Measurements from ENCODE around the gene SNAPC4. TPM values are rescaled to one million over a fixed set of nuclear protein-coding genes. Genes with fewer than 3 reads are reported as not detected.
"Not testable (repeated sequence)": the region's sequence is repeated elsewhere in the genome, so short reads cannot be mapped to it uniquely, and the experiment has no call there.

Gene SNAPC4
- total RNA-seq, 5 donors from 2014 or later (not counting 1 experiment from before 2014, with no cell fraction given): 10.5 to 15.7 (median 13.3) TPM

DNA sequence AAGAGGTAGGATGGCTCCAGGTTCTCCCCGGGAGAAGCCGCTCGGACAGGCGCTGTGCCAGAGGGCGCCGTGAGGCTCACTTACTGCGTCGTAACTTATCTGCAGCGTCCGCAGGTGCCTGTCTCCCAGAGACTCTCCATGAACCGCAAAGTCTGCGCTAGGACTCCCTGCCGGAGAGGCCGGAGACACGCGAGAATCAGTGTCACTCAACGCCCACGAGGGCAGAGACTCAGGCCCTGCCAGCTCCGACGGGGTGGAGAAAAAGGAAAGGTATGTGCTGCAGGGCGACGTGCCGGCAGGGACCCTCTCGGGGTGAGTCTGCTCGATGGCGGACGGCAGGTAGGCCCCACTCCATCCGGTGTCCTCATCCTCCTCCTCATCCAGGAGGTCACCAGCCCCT lies 7.1 kb upstream of the SNAPC4 start:
- CTCF ChIA-PET; H3K9me3 Mint-ChIP-seq; H3K4me3 ChIP-seq (ENCODE audit: control insufficient read depth in 1 of 2, extremely low read depth in 1 of 2, low read length in 1 of 2); ATAC-seq (replicated peaks in 1 of 4); H3K27ac ChIP-seq (ENCODE audit: low read length); POLR2A ChIA-PET; H3K9me3 ChIP-seq; DNase-seq; H3K27me3 ChIP-seq (replicated peaks in 1 of 2; ENCODE audit: control insufficient read depth in 2 of 2, extremely low read depth in 1 of 2, insufficient read depth in 2 of 2, low read length in 1 of 2); H3K27me3 Mint-ChIP-seq: not testable (repeated sequence)
- Histone ChIP-seq H3K36me3 (ENCODE audit: control insufficient read depth in 2 of 2, extremely low read depth in 1 of 2, insufficient read depth in 1 of 2, low read length in 1 of 2) (peaks cover 11 to 33% of the 10 kb centered on the region in 2 donors), H3K4me1 (ENCODE audit: control insufficient read depth in 1 of 2, extremely low read depth in 1 of 2, insufficient read depth in 2 of 2, low read length in 2 of 2) (peaks cover 20 to 80% of the 10 kb centered on the region in 2 experiments)
- Mint-ChIP-seq H3K27ac (peak overlapping the region in 1 of 2 donors; percentile 36), H3K36me3 (peaks cover 16% of the 10 kb centered on the region), H3K4me1 (peaks cover 58 to 73% (median 62%) of the 10 kb centered on the region in 3 donors), H3K4me3 (peak overlapping the region in 1 of 3 donors; percentile 37)
- WGBS (ENCODE audit: insufficient coverage): 97% methylated on average over 19 of the region's 28 CpGs

DNA sequence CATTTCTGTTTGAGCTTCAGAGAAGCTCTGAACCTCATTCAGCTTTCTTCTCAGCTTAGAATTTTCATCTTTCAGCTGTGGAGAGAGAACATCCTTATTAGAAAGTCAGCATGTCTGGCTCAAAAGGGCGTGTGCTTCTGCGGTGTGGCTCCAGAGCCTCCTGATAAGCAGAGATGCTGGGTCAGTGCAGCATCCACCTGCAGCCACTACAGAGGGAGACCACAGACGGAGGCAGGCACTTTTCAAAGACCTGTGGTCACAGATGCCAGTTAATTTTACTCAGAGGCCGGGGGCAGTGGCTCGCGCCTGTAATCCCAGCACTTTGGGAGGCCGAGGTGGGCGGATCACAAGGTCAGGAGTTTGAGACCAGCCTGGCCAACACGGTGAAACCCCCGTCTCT lies 5.9 kb upstream of the SNAPC4 start:
- POLR2A ChIA-PET; CTCF ChIA-PET; H3K27me3 Mint-ChIP-seq; H3K27me3 ChIP-seq (replicated peaks in 1 of 2; ENCODE audit: control insufficient read depth in 2 of 2, extremely low read depth in 1 of 2, insufficient read depth in 2 of 2, low read length in 1 of 2); DNase-seq; H3K4me3 ChIP-seq (ENCODE audit: control insufficient read depth in 1 of 2, extremely low read depth in 1 of 2, low read length in 1 of 2); H3K27ac ChIP-seq (ENCODE audit: low read length); ATAC-seq (replicated peaks in 1 of 4); H3K9me3 Mint-ChIP-seq; H3K9me3 ChIP-seq: not testable (repeated sequence)
- peak overlapping the region in 1 of 3 donors; percentile 77 for H3K4me3 Mint-ChIP-seq
- 87% methylated on average over 7 of the region's 10 CpGs for WGBS (ENCODE audit: insufficient coverage)
- Histone ChIP-seq H3K36me3 (ENCODE audit: control insufficient read depth in 2 of 2, extremely low read depth in 1 of 2, insufficient read depth in 1 of 2, low read length in 1 of 2) (peaks cover 11 to 31% of the 10 kb centered on the region in 2 donors), H3K4me1 (ENCODE audit: control insufficient read depth in 1 of 2, extremely low read depth in 1 of 2, insufficient read depth in 2 of 2, low read length in 2 of 2) (peaks cover 12 to 78% of the 10 kb centered on the region in 2 experiments)
- H3K36me3 Mint-ChIP-seq: peaks cover 16% of the 10 kb centered on the region
- peaks cover 50 to 68% (median 50%) of the 10 kb centered on the region in 3 donors for H3K4me1 Mint-ChIP-seq
- peak overlapping the region; percentile 34 to 61 for H3K27ac Mint-ChIP-seq

DNA sequence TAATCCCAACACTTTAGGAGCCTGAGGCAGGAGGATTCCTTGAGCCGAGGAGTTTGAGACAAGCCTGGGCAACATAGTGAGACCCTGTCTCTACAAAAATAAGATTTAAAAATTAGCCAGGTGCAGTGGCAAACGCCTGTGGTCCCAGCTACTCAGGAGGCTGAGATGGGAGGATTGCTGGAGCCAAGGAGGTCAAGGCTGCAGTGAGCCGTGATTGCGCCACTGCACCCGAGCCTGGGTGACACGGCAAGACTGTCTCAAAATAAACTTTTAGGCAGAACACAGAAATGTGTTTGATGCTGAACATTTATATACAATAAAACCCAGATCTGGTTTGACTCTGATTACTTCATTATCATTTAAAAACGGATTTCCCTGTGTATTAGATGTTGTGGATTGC lies 5.5 kb upstream of the SNAPC4 start:
- Mint-ChIP-seq H3K4me3 (peak overlapping the region in 1 of 3 donors; percentile 77), H3K27me3 (no peaks in the 10 kb centered on the region), H3K36me3 (peaks cover 16% of the 10 kb centered on the region), H3K27ac (peak overlapping the region; percentile 34 to 93), H3K9me3 (no peaks in the 10 kb centered on the region), H3K4me1 (peaks cover 52 to 70% (median 53%) of the 10 kb centered on the region in 3 donors)
- no peak for ATAC-seq (replicated peaks in 1 of 4)
- peaks cover 11 to 31% of the 10 kb centered on the region in 2 donors for H3K36me3 ChIP-seq (ENCODE audit: control insufficient read depth in 2 of 2, extremely low read depth in 1 of 2, insufficient read depth in 1 of 2, low read length in 1 of 2)
- no peak for DNase-seq
- POLR2A ChIA-PET: no interaction called here
- no peaks in the 10 kb centered on the region for H3K27me3 ChIP-seq (replicated peaks in 1 of 2; ENCODE audit: control insufficient read depth in 2 of 2, extremely low read depth in 1 of 2, insufficient read depth in 2 of 2, low read length in 1 of 2)
- no peak overlapping the region for H3K4me3 ChIP-seq (ENCODE audit: control insufficient read depth in 1 of 2, extremely low read depth in 1 of 2, low read length in 1 of 2)
- no peaks in the 10 kb centered on the region for H3K9me3 ChIP-seq
- H3K4me1 ChIP-seq (ENCODE audit: control insufficient read depth in 1 of 2, extremely low read depth in 1 of 2, insufficient read depth in 2 of 2, low read length in 2 of 2): peaks cover 15 to 79% of the 10 kb centered on the region in 2 experiments
- CTCF ChIA-PET: no interaction called here
- H3K27ac ChIP-seq (ENCODE audit: low read length): peak overlapping the region; percentile 82
- WGBS (ENCODE audit: insufficient coverage): no CpG with 5 or more reads among the region's 7 CpGs

DNA sequence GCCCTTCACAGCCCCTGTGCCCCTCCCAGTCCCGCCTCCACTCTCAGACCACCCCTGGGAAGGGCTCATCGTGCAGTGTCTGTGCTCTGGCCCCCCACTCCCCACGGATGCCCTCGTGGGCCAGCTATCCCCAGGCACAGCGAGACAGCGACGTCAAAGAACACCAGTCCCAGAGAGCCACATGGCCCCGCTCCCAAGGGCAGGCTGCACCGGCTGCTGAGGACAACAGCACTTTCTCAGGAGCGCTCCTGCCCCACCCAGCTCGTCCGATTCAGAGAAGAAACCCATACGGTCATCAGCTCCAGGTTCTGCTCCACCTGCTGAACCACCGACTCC lies 4.8 kb upstream of the SNAPC4 start:
- ATAC-seq (replicated peaks in 1 of 4) (no peak), DNase-seq (no peak)
- 52% methylated on average over 12 of the region's 14 CpGs for WGBS (ENCODE audit: insufficient coverage)
- H3K27ac Mint-ChIP-seq: peak overlapping the region; percentile 88 to 93
- ChIA-PET CTCF (no interaction called here), POLR2A (no interaction called here)
- peaks cover 16% of the 10 kb centered on the region for H3K36me3 Mint-ChIP-seq
- peak overlapping the region in 1 of 2 donors; percentile 12 for H3K4me3 ChIP-seq (ENCODE audit: control insufficient read depth in 1 of 2, extremely low read depth in 1 of 2, low read length in 1 of 2)
- H3K4me1 ChIP-seq (ENCODE audit: control insufficient read depth in 1 of 2, extremely low read depth in 1 of 2, insufficient read depth in 2 of 2, low read length in 2 of 2): peaks cover 15 to 79% of the 10 kb centered on the region in 2 experiments
- H3K27me3 Mint-ChIP-seq: no peaks in the 10 kb centered on the region
- H3K9me3 ChIP-seq: no peaks in the 10 kb centered on the region
- H3K4me3 Mint-ChIP-seq: peak overlapping the region in 2 of 3 donors; percentile 24 to 77
- peaks cover 51 to 70% (median 51%) of the 10 kb centered on the region in 3 donors for H3K4me1 Mint-ChIP-seq
- no peaks in the 10 kb centered on the region for H3K9me3 Mint-ChIP-seq
- H3K36me3 ChIP-seq (ENCODE audit: control insufficient read depth in 2 of 2, extremely low read depth in 1 of 2, insufficient read depth in 1 of 2, low read length in 1 of 2): peaks cover 11 to 31% of the 10 kb centered on the region in 2 donors
- peak overlapping the region; percentile 82 for H3K27ac ChIP-seq (ENCODE audit: low read length)
- no peaks in the 10 kb centered on the region for H3K27me3 ChIP-seq (replicated peaks in 1 of 2; ENCODE audit: control insufficient read depth in 2 of 2, extremely low read depth in 1 of 2, insufficient read depth in 2 of 2, low read length in 1 of 2)

DNA sequence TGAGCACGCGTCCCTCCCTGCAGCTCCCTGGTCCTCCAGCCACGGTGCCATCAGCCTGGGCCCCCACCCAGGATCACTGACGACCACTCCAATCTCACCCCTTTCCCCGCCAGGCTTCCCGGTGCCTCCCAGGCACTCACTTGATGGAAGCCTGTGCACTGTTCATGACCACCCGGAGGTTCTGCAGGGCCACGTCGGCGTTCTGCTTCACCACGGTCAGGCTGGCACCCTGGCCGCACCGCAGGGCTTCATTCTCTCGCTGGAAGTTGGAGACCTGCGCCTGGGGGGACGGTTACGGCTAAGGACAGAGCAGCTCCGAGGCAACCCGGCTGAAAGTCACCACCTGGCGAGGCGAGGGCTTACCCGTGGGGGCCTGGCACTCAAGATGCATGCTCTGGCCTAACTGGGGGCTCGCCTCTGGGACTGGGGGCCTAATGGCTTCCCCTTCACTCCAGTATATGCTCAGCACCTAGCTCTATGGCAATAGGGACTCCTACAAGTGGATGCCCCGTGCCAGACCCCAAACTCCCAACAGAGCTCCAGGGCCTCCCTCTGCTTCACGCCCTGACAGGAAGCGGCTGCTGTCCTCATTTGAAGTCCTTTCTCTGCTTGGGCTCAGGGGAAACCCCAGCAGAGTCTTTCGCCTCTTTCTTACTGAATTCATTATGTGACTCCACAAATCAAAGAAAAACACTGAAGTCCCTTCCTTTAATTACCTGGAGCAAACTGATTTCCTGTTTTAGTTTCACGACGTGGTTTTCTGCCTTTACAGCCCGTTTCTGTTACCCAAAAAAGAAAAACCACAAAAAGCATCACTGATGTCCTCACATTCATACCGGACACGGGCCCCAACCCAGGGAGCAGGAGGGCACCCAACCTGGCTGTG lies 4.2 kb upstream of the SNAPC4 start:
- ATAC-seq (replicated peaks in 1 of 4): peak in 2 of 4 experiments; percentile 8 to 11
- peaks cover 47 to 66% (median 48%) of the 10 kb centered on the region in 3 donors for H3K4me1 Mint-ChIP-seq
- Histone ChIP-seq H3K36me3 (ENCODE audit: control insufficient read depth in 2 of 2, extremely low read depth in 1 of 2, insufficient read depth in 1 of 2, low read length in 1 of 2) (peaks cover 11 to 31% of the 10 kb centered on the region in 2 donors), H3K4me3 (ENCODE audit: control insufficient read depth in 1 of 2, extremely low read depth in 1 of 2, low read length in 1 of 2) (peak overlapping the region in 1 of 2 donors; percentile 12), H3K27ac (ENCODE audit: low read length) (peak overlapping the region; percentile 82), H3K9me3 (no peaks in the 10 kb centered on the region), H3K4me1 (ENCODE audit: control insufficient read depth in 1 of 2, extremely low read depth in 1 of 2, insufficient read depth in 2 of 2, low read length in 2 of 2) (peaks cover 17 to 77% of the 10 kb centered on the region in 2 experiments), H3K27me3 (replicated peaks in 1 of 2; ENCODE audit: control insufficient read depth in 2 of 2, extremely low read depth in 1 of 2, insufficient read depth in 2 of 2, low read length in 1 of 2) (no peaks in the 10 kb centered on the region)
- peak in 8 of 35 experiments; percentile 15 to 71 (median 19) for DNase-seq
- 42% methylated on average over 31 of the region's 32 CpGs for WGBS (ENCODE audit: insufficient coverage)
- ChIA-PET CTCF (no interaction called here), POLR2A (no interaction called here)
- no peaks in the 10 kb centered on the region for H3K27me3 Mint-ChIP-seq
- peak overlapping the region; percentile 50 to 77 (median 64) for H3K4me3 Mint-ChIP-seq
- H3K9me3 Mint-ChIP-seq: no peaks in the 10 kb centered on the region
- peak overlapping the region; percentile 88 to 93 for H3K27ac Mint-ChIP-seq
- peaks cover 17% of the 10 kb centered on the region for H3K36me3 Mint-ChIP-seq

DNA sequence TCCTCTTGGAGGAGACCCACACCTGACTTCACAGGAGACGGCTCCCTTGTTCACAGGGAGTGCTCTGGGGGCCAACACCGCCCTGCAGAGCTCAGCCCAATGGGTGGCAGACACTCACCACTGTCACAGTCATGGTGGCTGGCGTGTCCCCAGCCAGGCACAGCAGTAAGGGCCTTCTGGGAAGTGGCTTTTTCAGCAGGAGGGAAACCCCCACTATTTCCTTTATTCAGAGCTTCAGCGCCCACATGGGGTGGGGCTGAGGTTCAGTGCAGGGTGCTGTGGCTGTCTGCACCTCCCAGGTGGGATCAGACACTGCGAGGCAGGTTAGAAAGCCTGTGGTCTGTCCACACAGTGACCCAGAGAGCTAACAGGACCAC lies 3.6 kb upstream of the SNAPC4 start:
- H3K9me3 ChIP-seq: no peaks in the 10 kb centered on the region
- Mint-ChIP-seq H3K9me3 (no peaks in the 10 kb centered on the region), H3K27me3 (no peaks in the 10 kb centered on the region), H3K4me3 (peak overlapping the region; percentile 50 to 77 (median 64)), H3K4me1 (peaks cover 47 to 66% (median 48%) of the 10 kb centered on the region in 3 donors), H3K27ac (peak overlapping the region; percentile 88 to 93), H3K36me3 (peaks cover 15% of the 10 kb centered on the region)
- DNase-seq (peak; percentile 35 to 90 (median 67)), ATAC-seq (replicated peaks in 1 of 4) (peak; percentile 80 to 85 (median 82))
- H3K27ac ChIP-seq (ENCODE audit: low read length): peak overlapping the region; percentile 82
- 15% methylated on average over 3 of the region's 5 CpGs for WGBS (ENCODE audit: insufficient coverage)
- H3K27me3 ChIP-seq (replicated peaks in 1 of 2; ENCODE audit: control insufficient read depth in 2 of 2, extremely low read depth in 1 of 2, insufficient read depth in 2 of 2, low read length in 1 of 2): no peaks in the 10 kb centered on the region
- peak overlapping the region in 1 of 2 donors; percentile 11 for H3K4me3 ChIP-seq (ENCODE audit: control insufficient read depth in 1 of 2, extremely low read depth in 1 of 2, low read length in 1 of 2)
- H3K4me1 ChIP-seq (ENCODE audit: control insufficient read depth in 1 of 2, extremely low read depth in 1 of 2, insufficient read depth in 2 of 2, low read length in 2 of 2): peaks cover 19 to 77% of the 10 kb centered on the region in 2 experiments
- peaks cover 11 to 31% of the 10 kb centered on the region in 2 donors for H3K36me3 ChIP-seq (ENCODE audit: control insufficient read depth in 2 of 2, extremely low read depth in 1 of 2, insufficient read depth in 1 of 2, low read length in 1 of 2)
- POLR2A ChIA-PET: no interaction called here
- CTCF ChIA-PET: no interaction called here

Data from T-cell (primary cell).